Measurements from ENCODE around the gene A3GALT2. TPM values are rescaled to one million over a fixed set of nuclear protein-coding genes. Genes with fewer than 3 reads are reported as not detected.

A3GALT2 gene
- total RNA-seq, 1 experiment from 2014 or later = not detected

GRCh38 chr1:33306653-33307493 lies 14.0 kb downstream of the A3GALT2 start:
- Mint-ChIP-seq H3K27ac (no peak overlapping the region), H3K4me1 (peaks cover 2 to 5% of the 10 kb centered on the region in 2 experiments; a peak in 3 of 4 replicates), H3K4me3 (no peak overlapping the region), H3K9me3 (peaks cover 0 to under 1% of the 10 kb centered on the region in 2 experiments), H3K27me3 (ENCODE audit: low read depth) (peaks cover 19% of the 10 kb centered on the region), H3K36me3 (ENCODE audit: insufficient read depth in 1 of 3, low read depth in 3 of 3) (peaks cover 0 to 6% (median 3%) of the 10 kb centered on the region in 3 experiments; a peak in 3 of 7 replicates)
- Histone ChIP-seq H2BK5ac (ENCODE audit: insufficient read length, low read length) (no peak overlapping the region), H4K8ac (replicated peaks; ENCODE audit: insufficient read length, low read depth, low read length) (no peak overlapping the region), H3T11ph (ENCODE audit: low read length) (no peak overlapping the region), H3K23me2 (ENCODE audit: insufficient read length, low read depth, low read length, poor library complexity, severe bottlenecking) (peaks cover 3% of the 10 kb centered on the region), H3K27me3 (ENCODE audit: insufficient read depth, low read length) (peaks cover 4% of the 10 kb centered on the region; the same call in 1 of the 2 replicates), H3K18ac (ENCODE audit: insufficient read length, low read depth, low read length) (peak overlapping the region; percentile 70), H3K14ac (ENCODE audit: insufficient read depth, low read length) (no peak overlapping the region), H2BK12ac (ENCODE audit: insufficient read length, low read depth, low read length) (no peak overlapping the region), H4K91ac (ENCODE audit: insufficient read length, low read depth, low read length) (no peak overlapping the region), H4K20me1 (ENCODE audit: control insufficient read depth, insufficient read depth, insufficient read length) (no peaks in the 10 kb centered on the region), H3K23ac (ENCODE audit: insufficient read length, low read depth, low read length) (no peak overlapping the region), H3K79me2 (ENCODE audit: insufficient read depth, low read length) (no peaks in the 10 kb centered on the region), H3K4me1 (ENCODE audit: insufficient read depth, low read length) (no peaks in the 10 kb centered on the region), H2AK5ac (ENCODE audit: insufficient read length, low read length) (no peak overlapping the region), H3K79me1 (ENCODE audit: insufficient read depth, low read depth, low read length, poor library complexity, severe bottlenecking) (no peaks in the 10 kb centered on the region), H3K4ac (ENCODE audit: low read depth, low read length) (no peak overlapping the region), H3K9ac (ENCODE audit: extremely low read depth, insufficient read length, low read length) (no peak overlapping the region), H3K56ac (ENCODE audit: insufficient read length, low read depth, low read length) (no peak overlapping the region), H3K4me2 (ENCODE audit: insufficient read depth, insufficient read length, low read length) (no peak overlapping the region), H4K5ac (ENCODE audit: insufficient read length, low read depth, low read length) (no peak overlapping the region), H3K9me3 (ENCODE audit: control insufficient read depth, low read depth, low read length) (no peaks in the 10 kb centered on the region), H3K27ac (ENCODE audit: insufficient read length, low read depth, low read length) (no peak overlapping the region), H2AFZ (ENCODE audit: low read length) (no peak overlapping the region), H2BK20ac (ENCODE audit: low read depth, low read length, poor library complexity, severe bottlenecking) (no peak overlapping the region), H2BK15ac (ENCODE audit: low read depth, low read length) (no peak overlapping the region), H2BK120ac (ENCODE audit: low read depth, low read length, poor library complexity, severe bottlenecking) (no peak overlapping the region)
- no peak for TF ChIP-seq CTCF (conservative IDR thresholded peaks at IDR 0.05)
- WGBS (ENCODE audit: extremely low coverage, insufficient read length, low lambda C conversion rate) = no CpG with 5 or more reads among the region's 113 CpGs
- DNase-seq = peak; percentile 49

All from H9 (cell line).